ENCODE measurements around the gene PRKRA. TPM values are rescaled to one million over a fixed set of nuclear protein-coding genes. Genes with fewer than 3 reads are reported as not detected.

PRKRA gene
- total RNA-seq, 5 donors from 2014 or later (not counting 1 experiment from before 2014, with no cell fraction given) = 49.4 to 98.7 (median 52.7) TPM

GRCh38 chr2:178395295-178395694 is 55.7 kb downstream of the PRKRA start:
- Mint-ChIP-seq H3K9me3 (no peaks in the 10 kb centered on the region), H3K4me3 (no peak overlapping the region), H3K36me3 (no peaks in the 10 kb centered on the region), H3K27ac (no peak overlapping the region), H3K4me1 (peaks cover 0 to 2% (median 0%) of the 10 kb centered on the region in 3 donors), H3K27me3 (peaks cover 2 to 4% of the 10 kb centered on the region in 2 donors)
- ATAC-seq (replicated peaks in 1 of 4) (no peak), DNase-seq (no peak)
- Histone ChIP-seq H3K4me1 (ENCODE audit: control insufficient read depth in 1 of 2, extremely low read depth in 1 of 2, insufficient read depth in 2 of 2, low read length in 2 of 2) (no peaks in the 10 kb centered on the region), H3K27me3 (replicated peaks in 1 of 2; ENCODE audit: control insufficient read depth in 2 of 2, extremely low read depth in 1 of 2, insufficient read depth in 2 of 2, low read length in 1 of 2) (no peaks in the 10 kb centered on the region), H3K9me3 (no peaks in the 10 kb centered on the region), H3K36me3 (ENCODE audit: control insufficient read depth in 2 of 2, extremely low read depth in 1 of 2, insufficient read depth in 1 of 2, low read length in 1 of 2) (no peaks in the 10 kb centered on the region), H3K4me3 (ENCODE audit: control insufficient read depth in 1 of 2, extremely low read depth in 1 of 2, low read length in 1 of 2) (no peak overlapping the region), H3K27ac (ENCODE audit: low read length) (no peak overlapping the region)
- POLR2A ChIA-PET = interaction anchor here in 1 of 2 donors (0.5 kb wide), 1 partner anchor 17 kb away, joined by 7 read pairs; no protein-coding TSS in a partner anchor
- WGBS (ENCODE audit: insufficient coverage) = no CpG with 5 or more reads among the region's 2 CpGs
- CTCF ChIA-PET = interaction anchor here (0.6 to 7.1 kb wide), 8 partner anchors 19 to 489 kb away, joined by 3 to 33 read pairs (median 12); no protein-coding TSS in a partner anchor

GRCh38 chr2:178394859-178395258 is 56.1 kb downstream of the PRKRA start:
- POLR2A ChIA-PET = interaction anchor here in 1 of 2 donors (0.5 kb wide), 1 partner anchor 17 kb away, joined by 7 read pairs; no protein-coding TSS in a partner anchor
- no peak for ATAC-seq (replicated peaks in 1 of 4)
- no peak overlapping the region for H3K27ac Mint-ChIP-seq
- no peaks in the 10 kb centered on the region for H3K4me1 ChIP-seq (ENCODE audit: control insufficient read depth in 1 of 2, extremely low read depth in 1 of 2, insufficient read depth in 2 of 2, low read length in 2 of 2)
- no peaks in the 10 kb centered on the region for H3K9me3 Mint-ChIP-seq
- H3K27me3 Mint-ChIP-seq = peaks cover 2 to 4% of the 10 kb centered on the region in 2 donors
- no peak overlapping the region for H3K4me3 ChIP-seq (ENCODE audit: control insufficient read depth in 1 of 2, extremely low read depth in 1 of 2, low read length in 1 of 2)
- no peaks in the 10 kb centered on the region for H3K36me3 ChIP-seq (ENCODE audit: control insufficient read depth in 2 of 2, extremely low read depth in 1 of 2, insufficient read depth in 1 of 2, low read length in 1 of 2)
- H3K36me3 Mint-ChIP-seq = no peaks in the 10 kb centered on the region
- H3K4me1 Mint-ChIP-seq = peaks cover 0 to 2% (median 0%) of the 10 kb centered on the region in 3 donors
- no peak overlapping the region for H3K4me3 Mint-ChIP-seq
- no peak for DNase-seq
- H3K27ac ChIP-seq (ENCODE audit: low read length) = no peak overlapping the region
- no peaks in the 10 kb centered on the region for H3K27me3 ChIP-seq (replicated peaks in 1 of 2; ENCODE audit: control insufficient read depth in 2 of 2, extremely low read depth in 1 of 2, insufficient read depth in 2 of 2, low read length in 1 of 2)
- CTCF ChIA-PET = interaction anchor here (0.6 to 7.1 kb wide), 9 partner anchors 19 to 489 kb away, joined by 3 to 33 read pairs (median 9); no protein-coding TSS in a partner anchor
- H3K9me3 ChIP-seq = no peaks in the 10 kb centered on the region

GRCh38 chr2:178392215-178392614 is 58.8 kb downstream of the PRKRA start:
- H3K4me3 Mint-ChIP-seq = no peak overlapping the region
- Histone ChIP-seq H3K27ac (ENCODE audit: low read length) (no peak overlapping the region), H3K36me3 (ENCODE audit: control insufficient read depth in 2 of 2, extremely low read depth in 1 of 2, insufficient read depth in 1 of 2, low read length in 1 of 2) (no peaks in the 10 kb centered on the region), H3K9me3 (no peaks in the 10 kb centered on the region), H3K4me1 (ENCODE audit: control insufficient read depth in 1 of 2, extremely low read depth in 1 of 2, insufficient read depth in 2 of 2, low read length in 2 of 2) (no peaks in the 10 kb centered on the region), H3K4me3 (ENCODE audit: control insufficient read depth in 1 of 2, extremely low read depth in 1 of 2, low read length in 1 of 2) (no peak overlapping the region), H3K27me3 (replicated peaks in 1 of 2; ENCODE audit: control insufficient read depth in 2 of 2, extremely low read depth in 1 of 2, insufficient read depth in 2 of 2, low read length in 1 of 2) (no peaks in the 10 kb centered on the region)
- H3K9me3 Mint-ChIP-seq = no peaks in the 10 kb centered on the region
- H3K27me3 Mint-ChIP-seq = peaks cover 2 to 9% of the 10 kb centered on the region in 2 donors
- DNase-seq (no peak), ATAC-seq (replicated peaks in 1 of 4) (no peak)
- ChIA-PET CTCF (interaction anchor here (0.8 to 4.2 kb wide), 4 partner anchors 10 to 22 kb away, joined by 3 to 28 read pairs (median 4); no protein-coding TSS in a partner anchor), POLR2A (no interaction called here)
- H3K36me3 Mint-ChIP-seq = no peaks in the 10 kb centered on the region
- no CpG with 5 or more reads among the region's 3 CpGs for WGBS (ENCODE audit: insufficient coverage)
- peaks cover 0 to 2% (median 2%) of the 10 kb centered on the region in 3 donors for H3K4me1 Mint-ChIP-seq
- H3K27ac Mint-ChIP-seq = no peak overlapping the region

GRCh38 chr2:178391701-178392100 is 59.3 kb downstream of the PRKRA start:
- peaks cover 2 to 9% of the 10 kb centered on the region in 2 donors for H3K27me3 Mint-ChIP-seq
- Histone ChIP-seq H3K27ac (ENCODE audit: low read length) (no peak overlapping the region), H3K27me3 (replicated peaks in 1 of 2; ENCODE audit: control insufficient read depth in 2 of 2, extremely low read depth in 1 of 2, insufficient read depth in 2 of 2, low read length in 1 of 2) (no peaks in the 10 kb centered on the region), H3K4me3 (ENCODE audit: control insufficient read depth in 1 of 2, extremely low read depth in 1 of 2, low read length in 1 of 2) (no peak overlapping the region), H3K36me3 (ENCODE audit: control insufficient read depth in 2 of 2, extremely low read depth in 1 of 2, insufficient read depth in 1 of 2, low read length in 1 of 2) (no peaks in the 10 kb centered on the region), H3K4me1 (ENCODE audit: control insufficient read depth in 1 of 2, extremely low read depth in 1 of 2, insufficient read depth in 2 of 2, low read length in 2 of 2) (no peaks in the 10 kb centered on the region), H3K9me3 (no peaks in the 10 kb centered on the region)
- CTCF ChIA-PET = interaction anchor here (0.8 to 4.2 kb wide), 5 partner anchors 11 to 23 kb away, joined by 3 to 28 read pairs (median 4); no protein-coding TSS in a partner anchor
- DNase-seq = no peak
- H3K4me3 Mint-ChIP-seq = no peak overlapping the region
- no peaks in the 10 kb centered on the region for H3K9me3 Mint-ChIP-seq
- POLR2A ChIA-PET = no interaction called here
- no peak overlapping the region for H3K27ac Mint-ChIP-seq
- 94% methylated on average over 4 of the region's 4 CpGs for WGBS (ENCODE audit: insufficient coverage)
- no peaks in the 10 kb centered on the region for H3K36me3 Mint-ChIP-seq
- peaks cover 0 to 4% (median 0%) of the 10 kb centered on the region in 3 donors for H3K4me1 Mint-ChIP-seq
- no peak for ATAC-seq (replicated peaks in 1 of 4)

GRCh38 chr2:178388287-178388686 is 62.7 kb downstream of the PRKRA start:
- Histone ChIP-seq H3K36me3 (ENCODE audit: control insufficient read depth in 2 of 2, extremely low read depth in 1 of 2, insufficient read depth in 1 of 2, low read length in 1 of 2) (no peaks in the 10 kb centered on the region), H3K4me3 (ENCODE audit: control insufficient read depth in 1 of 2, extremely low read depth in 1 of 2, low read length in 1 of 2) (no peak overlapping the region), H3K9me3 (no peaks in the 10 kb centered on the region), H3K27ac (ENCODE audit: low read length) (no peak overlapping the region), H3K4me1 (ENCODE audit: control insufficient read depth in 1 of 2, extremely low read depth in 1 of 2, insufficient read depth in 2 of 2, low read length in 2 of 2) (no peaks in the 10 kb centered on the region), H3K27me3 (replicated peaks in 1 of 2; ENCODE audit: control insufficient read depth in 2 of 2, extremely low read depth in 1 of 2, insufficient read depth in 2 of 2, low read length in 1 of 2) (no peaks in the 10 kb centered on the region)
- H3K4me3 Mint-ChIP-seq = no peak overlapping the region
- H3K27ac Mint-ChIP-seq = no peak overlapping the region
- ATAC-seq (replicated peaks in 1 of 4) (no peak), DNase-seq (no peak)
- ChIA-PET POLR2A (no interaction called here), CTCF (interaction anchor here in 1 of 2 donors (0.6 kb wide), 1 partner anchor 59 kb away, joined by 3 read pairs; no protein-coding TSS in a partner anchor)
- H3K9me3 Mint-ChIP-seq = no peaks in the 10 kb centered on the region
- H3K4me1 Mint-ChIP-seq = peaks cover 0 to 4% (median 0%) of the 10 kb centered on the region in 3 donors
- WGBS (ENCODE audit: insufficient coverage) = 94% methylated on average over 7 of the region's 7 CpGs
- peaks cover 2 to 9% of the 10 kb centered on the region in 2 donors for H3K27me3 Mint-ChIP-seq
- H3K36me3 Mint-ChIP-seq = no peaks in the 10 kb centered on the region

GRCh38 chr2:178386986-178387597 is 63.9 kb downstream of the PRKRA start:
- Mint-ChIP-seq H3K27ac (no peak overlapping the region), H3K4me1 (peaks cover 0 to 4% (median 0%) of the 10 kb centered on the region in 3 donors), H3K27me3 (peaks cover 5 to 9% of the 10 kb centered on the region in 2 donors), H3K4me3 (no peak overlapping the region), H3K9me3 (no peaks in the 10 kb centered on the region), H3K36me3 (no peaks in the 10 kb centered on the region)
- DNase-seq (no peak), ATAC-seq (replicated peaks in 1 of 4) (no peak)
- H3K9me3 ChIP-seq = no peaks in the 10 kb centered on the region
- peaks cover 0 to 3% of the 10 kb centered on the region in 2 experiments for H3K27me3 ChIP-seq (replicated peaks in 1 of 2; ENCODE audit: control insufficient read depth in 2 of 2, extremely low read depth in 1 of 2, insufficient read depth in 2 of 2, low read length in 1 of 2)
- ChIA-PET POLR2A (no interaction called here), CTCF (no interaction called here)
- no peaks in the 10 kb centered on the region for H3K36me3 ChIP-seq (ENCODE audit: control insufficient read depth in 2 of 2, extremely low read depth in 1 of 2, insufficient read depth in 1 of 2, low read length in 1 of 2)
- no peaks in the 10 kb centered on the region for H3K4me1 ChIP-seq (ENCODE audit: control insufficient read depth in 1 of 2, extremely low read depth in 1 of 2, insufficient read depth in 2 of 2, low read length in 2 of 2)
- H3K27ac ChIP-seq (ENCODE audit: low read length) = no peak overlapping the region
- no CpG with 5 or more reads among the region's 1 CpG for WGBS (ENCODE audit: insufficient coverage)
- H3K4me3 ChIP-seq (ENCODE audit: control insufficient read depth in 1 of 2, extremely low read depth in 1 of 2, low read length in 1 of 2) = no peak overlapping the region

All from T-cell (primary cell).